IPS-11a (cell line): Measurements from ENCODE around the gene YPEL3.

Source experiments
- H3K4me3 ChIP-seq: one replicate; pipeline ENCODE4 v1.5.1; 2013; ENCODE audit warnings: low read depth, low read length, control low read depth

YPEL3 gene

GRCh38 chr16:30091474-30092372 is 4.3 kb downstream of the YPEL3 start, which contains the start of gene TBX6:
TBX6 (minus strand) TSS chr16:30091924; CDS start chr16:30091193, 731 bp downstream.
- H3K4me3 ChIP-seq: peak within 1 kb of the TSS; percentile 70

GRCh38 chr16:30090610-30091331 is 5.2 kb downstream of the YPEL3 start:
- peak overlapping the region; percentile 70 for H3K4me3 ChIP-seq

- no peak overlapping the region for H3K4me3 ChIP-seq
These were observed 7.0 kb downstream of the YPEL3 start for GRCh38 chr16:30088832-30089624.

GRCh38 chr16:30088237-30088831 is 7.7 kb downstream of the YPEL3 start:
- H3K4me3 ChIP-seq: no peak overlapping the region

GRCh38 chr16:30087181-30087898 is 8.7 kb downstream of the YPEL3 start:
- H3K4me3 ChIP-seq: no peak overlapping the region

GRCh38 chr16:30086291-30087140 is 9.5 kb downstream of the YPEL3 start:
- no peak overlapping the region for H3K4me3 ChIP-seq

- no peak overlapping the region for H3K4me3 ChIP-seq
These were observed 10.2 kb downstream of the YPEL3 start for GRCh38 chr16:30085820-30086219.

- no peak overlapping the region for H3K4me3 ChIP-seq
These were observed 10.8 kb downstream of the YPEL3 start for GRCh38 chr16:30085247-30085646.

- no peak overlapping the region for H3K4me3 ChIP-seq
These were observed 11.2 kb downstream of the YPEL3 start for GRCh38 chr16:30084816-30085159.

GRCh38 chr16:30084096-30084815 is 11.8 kb downstream of the YPEL3 start:
- H3K4me3 ChIP-seq: no peak overlapping the region

- no peak overlapping the region for H3K4me3 ChIP-seq
These were observed 12.6 kb downstream of the YPEL3 start for GRCh38 chr16:30083216-30084055.

- no peak overlapping the region for H3K4me3 ChIP-seq
These were observed 13.4 kb downstream of the YPEL3 start for GRCh38 chr16:30082545-30083090.

GRCh38 chr16:30079480-30079879 is 16.5 kb downstream of the YPEL3 start:
- H3K4me3 ChIP-seq: no peak overlapping the region

GRCh38 chr16:30078744-30079143 is 17.3 kb downstream of the YPEL3 start:
- no peak overlapping the region for H3K4me3 ChIP-seq

- no peak overlapping the region for H3K4me3 ChIP-seq
These were observed 18.4 kb downstream of the YPEL3 start for GRCh38 chr16:30077656-30078055.

GRCh38 chr16:30076276-30076791 is 19.7 kb downstream of the YPEL3 start:
- H3K4me3 ChIP-seq: peak overlapping the region; percentile 92
